Measurements from ENCODE around the gene NR2F1.

Gene NR2F1

GRCh38 chr5:93604644-93605515 lies 21.9 kb downstream of the NR2F1 start:
- no peaks in the 10 kb centered on the region for H3K9me3 ChIP-seq
- peaks cover 0 to 5% of the 10 kb centered on the region in 2 experiments for H3K4me1 ChIP-seq (ENCODE audit: control insufficient read depth in 1 of 2, insufficient read depth in 1 of 2, low read depth in 1 of 2, low read length in 1 of 2)
- no peak overlapping the region for H3K4me3 ChIP-seq (ENCODE audit: low read depth in 1 of 2, low read length in 1 of 2)
- no peaks in the 10 kb centered on the region for H3K36me3 ChIP-seq
- H3K27ac ChIP-seq = no peak overlapping the region
- peaks cover 100% of the 10 kb centered on the region for H3K27me3 ChIP-seq
- TF ChIP-seq CTCF (IDR thresholded peaks at IDR 0.05) = no peak

GRCh38 chr5:93606382-93606752 lies 23.3 kb downstream of the NR2F1 start:
- peaks cover 0 to 5% of the 10 kb centered on the region in 2 experiments for H3K4me1 ChIP-seq (ENCODE audit: control insufficient read depth in 1 of 2, insufficient read depth in 1 of 2, low read depth in 1 of 2, low read length in 1 of 2)
- H3K4me3 ChIP-seq (ENCODE audit: low read depth in 1 of 2, low read length in 1 of 2) = no peak overlapping the region
- no peaks in the 10 kb centered on the region for H3K36me3 ChIP-seq
- H3K9me3 ChIP-seq = no peaks in the 10 kb centered on the region
- no peak overlapping the region for H3K27ac ChIP-seq
- TF ChIP-seq CTCF (IDR thresholded peaks at IDR 0.05) = no peak
- H3K27me3 ChIP-seq = peaks cover 100% of the 10 kb centered on the region

GRCh38 chr5:93607367-93608258 lies 24.6 kb downstream of the NR2F1 start:
- no peak for TF ChIP-seq CTCF (IDR thresholded peaks at IDR 0.05)
- Histone ChIP-seq H3K36me3 (no peaks in the 10 kb centered on the region), H3K27me3 (peaks cover 100% of the 10 kb centered on the region), H3K9me3 (no peaks in the 10 kb centered on the region), H3K27ac (no peak overlapping the region), H3K4me1 (ENCODE audit: control insufficient read depth in 1 of 2, insufficient read depth in 1 of 2, low read depth in 1 of 2, low read length in 1 of 2) (peaks cover 0 to 5% of the 10 kb centered on the region in 2 experiments), H3K4me3 (ENCODE audit: low read depth in 1 of 2, low read length in 1 of 2) (no peak overlapping the region)

- peaks cover 100% of the 10 kb centered on the region for H3K27me3 ChIP-seq
- H3K36me3 ChIP-seq = no peaks in the 10 kb centered on the region
- H3K9me3 ChIP-seq = no peaks in the 10 kb centered on the region
- no peak overlapping the region for H3K4me3 ChIP-seq (ENCODE audit: low read depth in 1 of 2, low read length in 1 of 2)
- H3K4me1 ChIP-seq (ENCODE audit: control insufficient read depth in 1 of 2, insufficient read depth in 1 of 2, low read depth in 1 of 2, low read length in 1 of 2) = peaks cover 0 to 5% of the 10 kb centered on the region in 2 experiments
- TF ChIP-seq CTCF (IDR thresholded peaks at IDR 0.05) = no peak
- H3K27ac ChIP-seq = no peak overlapping the region
Measured at GRCh38 chr5:93608855-93609254, 25.8 kb downstream of the NR2F1 start.

GRCh38 chr5:93609762-93610161 lies 26.7 kb downstream of the NR2F1 start:
- peaks cover 100% of the 10 kb centered on the region for H3K27me3 ChIP-seq
- H3K27ac ChIP-seq = no peak overlapping the region
- no peaks in the 10 kb centered on the region for H3K9me3 ChIP-seq
- H3K36me3 ChIP-seq = no peaks in the 10 kb centered on the region
- no peak for TF ChIP-seq CTCF (IDR thresholded peaks at IDR 0.05)
- H3K4me1 ChIP-seq (ENCODE audit: control insufficient read depth in 1 of 2, insufficient read depth in 1 of 2, low read depth in 1 of 2, low read length in 1 of 2) = peaks cover 0 to 5% of the 10 kb centered on the region in 2 experiments
- no peak overlapping the region for H3K4me3 ChIP-seq (ENCODE audit: low read depth in 1 of 2, low read length in 1 of 2)

All from neutrophil (primary cell).